IPS-NIHi7 (cell line): ENCODE results near the gene MMP17.

Source experiments
- DNase-seq: peaks from one replicate; pipeline ENCODE4 v3.0.0; 2012; ENCODE audit warnings: mixed read lengths; ENCODE audit errors: extremely low spot score

MMP17 gene

DNA sequence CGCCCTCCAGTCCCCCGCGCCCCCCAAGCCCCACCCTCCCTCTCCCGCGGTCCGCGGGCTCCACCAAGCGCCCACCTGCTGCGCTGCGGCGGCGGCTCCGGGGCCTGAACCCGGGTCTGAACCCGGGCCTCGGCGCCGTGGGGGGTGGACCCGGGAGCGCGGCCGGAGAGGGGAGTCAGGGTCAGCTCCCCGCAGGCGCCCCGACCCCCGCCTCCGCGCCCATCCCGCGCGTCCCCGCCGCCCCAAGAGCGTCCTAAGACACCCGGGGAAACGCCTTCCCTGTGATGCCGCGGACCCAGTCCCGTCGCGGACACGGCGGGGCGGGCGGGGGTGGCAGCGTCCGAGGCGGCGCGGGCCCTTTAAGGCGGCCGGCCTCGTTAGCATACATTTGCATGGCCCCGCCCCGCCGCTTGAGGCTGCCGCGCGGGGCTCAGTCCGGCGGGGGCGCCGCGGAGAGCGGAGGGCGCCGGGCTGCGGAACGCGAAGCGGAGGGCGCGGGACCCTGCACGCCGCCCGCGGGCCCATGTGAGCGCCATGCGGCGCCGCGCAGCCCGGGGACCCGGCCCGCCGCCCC lies at the start of gene MMP17:
TSS of gene MMP17 (plus strand) at position 433 of the 574 bp plus-strand sequence. CDS start at position 535, 102 bp downstream.
- peak; percentile 80 for DNase-seq

DNA sequence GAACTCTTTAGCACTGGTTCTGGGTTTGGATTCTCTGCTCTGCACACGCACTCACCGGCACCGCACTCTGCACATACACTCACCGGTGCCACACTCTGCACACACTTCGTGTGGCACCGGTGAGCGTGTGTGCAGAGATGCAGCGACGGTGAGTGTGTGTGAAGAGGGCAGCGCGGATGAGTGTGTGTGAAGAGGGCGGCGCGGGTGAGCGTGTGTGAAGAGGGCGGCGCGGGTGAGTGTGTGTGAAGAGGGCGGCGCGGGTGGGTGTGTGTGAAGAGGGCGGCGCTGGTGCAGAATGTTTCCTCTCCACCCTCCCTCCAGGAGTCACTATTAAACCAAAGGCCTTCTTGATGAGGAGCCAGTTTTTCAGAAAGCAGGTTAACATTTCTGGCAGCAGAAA lies 49.2 kb upstream of the MMP17 start:
- no peak for DNase-seq

DNA sequence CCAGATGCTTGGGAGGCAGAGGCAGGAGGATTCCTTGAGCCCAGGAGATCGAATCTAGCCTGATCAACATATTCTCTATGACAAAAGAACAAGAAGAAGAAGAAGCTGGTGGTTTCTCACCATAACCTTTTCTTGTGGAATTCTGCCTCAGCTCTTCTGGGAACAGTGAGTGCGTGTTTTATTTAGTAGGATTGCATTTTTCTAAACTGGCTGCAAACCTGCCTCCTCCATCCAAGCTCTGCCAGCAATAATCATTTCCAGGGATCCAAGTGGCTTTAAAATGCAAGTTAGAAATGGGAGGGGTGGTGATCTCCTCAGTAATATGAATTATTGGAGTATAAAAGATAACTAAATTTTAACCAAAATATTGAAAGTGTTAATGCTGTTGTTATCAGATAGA lies 46.1 kb upstream of the MMP17 start:
- DNase-seq = no peak

DNA sequence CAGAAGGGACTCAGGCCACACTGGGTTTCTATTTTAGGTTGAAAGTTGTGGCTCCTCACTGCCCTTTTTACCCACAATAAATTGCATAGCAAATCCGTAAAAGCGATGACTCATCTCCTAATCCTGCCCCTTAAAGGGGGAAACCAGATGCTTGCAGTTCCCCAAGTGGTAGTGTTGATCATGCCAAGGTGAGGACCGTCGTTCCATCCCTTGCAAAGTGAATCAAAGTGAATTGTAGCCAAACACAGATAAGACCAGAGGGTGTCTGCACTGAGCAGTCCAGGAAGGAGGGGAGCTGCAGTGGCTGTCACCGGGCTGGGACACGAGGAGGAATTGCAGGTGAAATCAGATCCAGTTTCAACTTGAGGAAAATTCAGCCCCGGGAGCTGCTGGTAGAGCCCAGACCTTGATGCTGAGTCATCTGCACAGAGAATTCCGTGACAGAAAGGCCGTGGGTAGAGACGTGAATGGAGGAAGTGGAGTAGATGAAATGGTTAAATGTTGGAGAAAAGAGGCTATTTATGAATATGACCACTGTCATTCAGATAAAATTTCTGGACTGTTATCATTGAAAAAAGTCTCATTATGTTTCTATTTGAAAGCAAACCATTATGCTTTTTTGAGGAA lies 44.2 kb upstream of the MMP17 start:
- peak; percentile 60 for DNase-seq

DNA sequence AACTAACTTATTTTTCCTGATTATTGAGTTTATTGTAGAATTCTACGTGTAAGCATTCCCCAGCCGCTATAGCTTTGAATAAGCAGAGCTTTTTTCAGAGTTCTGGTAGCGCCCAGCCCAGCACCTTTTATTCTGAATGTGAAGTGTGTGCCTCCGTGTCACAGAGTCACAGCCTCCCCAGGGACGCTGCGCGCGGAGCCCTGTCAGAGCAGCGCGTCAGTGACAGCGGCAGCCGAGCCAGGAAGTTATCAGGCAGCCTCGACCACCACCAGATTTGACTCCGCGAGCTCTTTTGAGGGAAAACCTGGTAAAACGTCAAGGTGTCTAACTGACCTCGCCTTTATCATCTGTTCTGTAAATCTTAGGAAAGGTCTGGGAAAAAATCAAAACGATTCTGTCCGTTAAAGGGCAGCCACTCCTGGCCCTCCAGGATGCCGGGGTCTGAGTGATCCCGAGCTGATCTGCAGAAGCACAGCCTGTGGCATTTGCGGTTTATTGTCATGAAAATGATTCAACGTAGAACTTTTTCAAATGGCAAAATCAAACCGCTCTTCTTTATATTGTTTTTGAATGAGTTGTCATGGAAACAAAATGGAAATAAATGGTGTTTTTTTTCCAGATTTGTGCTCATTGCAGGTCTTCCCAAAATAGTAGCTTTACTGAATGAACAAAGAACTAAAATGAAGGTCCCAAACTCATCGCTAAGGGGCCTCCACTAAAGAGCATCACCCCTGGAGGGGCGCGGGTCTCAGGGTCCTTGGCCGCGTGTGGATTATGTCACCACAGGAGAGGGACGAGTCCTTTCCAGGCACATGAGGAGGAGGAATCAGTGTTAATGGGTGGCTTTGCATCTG lies 43.1 kb upstream of the MMP17 start:
- DNase-seq = no peak

DNA sequence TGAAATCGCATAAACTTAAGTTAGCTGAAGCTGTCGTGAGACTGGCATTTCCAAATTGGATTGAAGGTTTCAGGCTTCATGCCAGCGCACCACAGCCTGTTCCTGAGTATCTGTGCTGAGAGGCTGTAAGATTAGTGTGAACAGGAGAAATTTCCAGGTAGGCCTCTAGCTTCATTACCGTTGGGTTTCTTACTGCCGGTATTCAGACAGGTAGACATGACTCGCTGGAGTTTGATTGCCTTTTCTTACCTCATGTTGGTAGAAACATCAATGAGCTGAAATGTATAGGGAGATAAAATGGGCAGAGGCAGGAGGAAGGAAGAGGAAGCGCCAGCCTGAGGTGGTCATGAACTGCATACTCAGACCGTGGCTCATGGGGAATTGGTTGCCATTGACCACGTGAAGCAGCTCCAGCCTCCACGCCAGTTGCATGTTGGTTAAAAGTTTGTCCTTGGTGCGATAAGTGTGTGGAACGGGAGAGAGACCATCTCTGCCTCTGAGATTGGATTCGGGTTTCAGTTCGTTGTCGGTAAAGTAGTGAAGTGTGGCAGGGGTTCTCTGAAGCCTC lies 42.3 kb upstream of the MMP17 start:
- no peak for DNase-seq

DNA sequence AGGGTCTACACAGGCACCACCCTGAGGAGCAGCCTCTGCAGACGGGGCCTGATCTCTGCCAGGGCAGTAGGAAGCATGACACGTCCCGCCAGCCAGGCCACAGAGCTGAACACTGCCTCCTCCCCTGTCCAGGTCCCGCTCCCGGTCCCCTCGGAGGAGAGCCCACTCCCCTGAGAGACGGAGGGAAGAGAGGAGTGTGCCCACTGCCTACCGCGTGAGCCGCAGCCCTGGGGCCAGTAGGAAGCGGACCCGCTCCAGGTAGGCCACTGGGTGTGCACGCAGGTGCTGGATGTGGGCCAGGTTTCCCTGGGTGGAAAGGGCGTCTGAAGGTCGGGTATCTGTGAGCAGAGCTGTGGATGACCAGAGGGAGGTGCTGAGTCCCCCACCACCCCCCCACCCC lies 41.9 kb upstream of the MMP17 start:
- DNase-seq = no peak

DNA sequence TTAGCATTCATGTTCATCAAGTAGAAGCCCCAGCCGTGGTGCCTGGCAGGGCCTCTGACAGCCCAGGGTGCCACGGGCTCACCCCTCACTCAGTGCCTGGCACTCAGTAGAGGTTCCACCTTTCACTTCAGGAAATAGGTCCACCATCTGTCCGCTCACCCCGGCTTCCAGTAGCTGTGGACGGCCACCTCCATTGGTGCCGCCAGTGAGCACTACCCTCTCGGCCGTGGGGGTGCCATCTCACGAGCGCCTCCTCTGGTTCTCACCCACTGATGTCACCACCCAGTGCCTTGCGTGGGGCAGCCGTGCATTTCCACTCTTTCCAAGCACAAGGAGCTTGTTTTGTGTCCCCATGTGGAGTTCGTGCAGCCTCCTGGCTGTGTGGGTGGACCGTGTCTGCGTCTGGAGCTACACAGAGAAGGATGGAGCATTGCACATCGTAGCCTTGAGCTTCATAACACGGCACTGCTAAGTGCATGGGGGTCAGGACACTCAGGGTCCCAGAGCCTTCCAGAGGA lies 41.0 kb upstream of the MMP17 start:
- DNase-seq = no peak

DNA sequence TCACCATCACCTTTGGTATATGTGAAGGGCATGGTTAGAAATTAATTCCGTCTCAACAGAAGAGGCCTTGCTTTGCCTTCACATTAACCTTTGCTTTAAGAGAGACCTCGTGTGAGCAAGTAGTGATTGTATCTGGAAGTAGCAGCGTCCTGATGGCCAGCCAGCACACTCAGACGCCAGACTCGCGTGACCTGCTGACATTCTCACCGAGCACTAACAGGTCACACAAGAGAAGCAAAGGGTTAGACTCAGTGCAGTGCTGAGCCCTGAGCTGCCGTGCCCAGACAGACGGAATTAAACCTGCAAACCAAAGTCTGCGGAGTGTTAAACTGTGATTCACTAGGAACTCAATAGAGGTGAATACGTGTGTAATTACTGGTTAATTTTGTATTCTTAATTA lies 40.1 kb upstream of the MMP17 start:
- DNase-seq = no peak

DNA sequence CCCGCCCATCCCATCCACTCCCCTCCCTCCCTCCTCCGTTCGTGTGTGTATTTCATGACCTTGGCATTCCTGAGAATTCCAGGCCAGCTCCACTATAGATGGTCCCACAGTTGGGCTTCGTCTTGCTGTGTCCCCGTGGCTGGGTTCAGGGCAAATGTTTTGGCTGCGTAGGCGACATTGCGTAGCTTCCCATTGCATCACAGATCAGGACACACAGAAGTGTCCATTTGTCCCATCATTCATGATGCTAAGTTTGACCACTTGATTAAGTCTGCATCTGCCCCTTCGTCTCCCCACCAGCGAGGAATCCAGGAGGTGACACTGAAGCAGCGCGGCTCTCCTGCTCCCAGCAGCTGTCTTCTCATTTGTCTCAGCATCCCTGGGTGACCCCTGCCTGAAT lies 38.6 kb upstream of the MMP17 start:
- DNase-seq = no peak

DNA sequence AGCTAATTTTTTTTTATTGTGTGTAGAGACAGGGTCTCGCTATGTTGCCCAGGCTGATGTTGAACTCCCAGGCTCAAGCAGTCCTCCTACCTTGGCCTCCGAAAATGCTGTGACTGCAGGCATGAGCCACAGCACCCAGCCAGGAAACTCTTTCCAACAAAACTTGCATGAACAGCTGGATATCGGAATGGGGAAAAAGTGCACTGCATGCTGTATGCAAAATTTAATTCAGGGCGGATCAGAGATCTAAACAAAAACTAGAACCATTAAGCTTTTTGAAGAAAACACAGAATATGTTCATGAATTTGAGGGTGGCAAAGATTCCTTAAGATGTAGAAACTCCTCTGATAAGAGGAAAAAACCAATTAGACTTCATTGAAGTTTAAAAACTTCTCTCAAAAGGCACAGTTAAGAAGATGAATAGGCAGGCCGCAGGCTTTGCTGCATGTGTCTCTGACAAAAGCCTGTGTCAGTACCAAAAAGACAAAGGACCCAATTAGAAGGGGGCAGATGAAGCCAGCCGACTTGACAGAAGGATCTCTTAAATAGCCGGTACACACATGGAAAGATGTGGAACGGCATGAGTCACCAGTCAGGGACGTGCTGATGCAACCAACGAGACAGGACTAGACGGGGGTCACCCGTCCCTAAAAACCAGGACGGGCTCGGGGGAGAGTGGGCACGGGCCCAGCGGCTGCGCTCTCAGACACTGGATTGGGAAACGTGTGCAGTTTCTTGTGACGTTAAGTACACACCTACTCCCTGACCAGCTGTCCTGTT lies 34.8 kb upstream of the MMP17 start:
- no peak for DNase-seq

DNA sequence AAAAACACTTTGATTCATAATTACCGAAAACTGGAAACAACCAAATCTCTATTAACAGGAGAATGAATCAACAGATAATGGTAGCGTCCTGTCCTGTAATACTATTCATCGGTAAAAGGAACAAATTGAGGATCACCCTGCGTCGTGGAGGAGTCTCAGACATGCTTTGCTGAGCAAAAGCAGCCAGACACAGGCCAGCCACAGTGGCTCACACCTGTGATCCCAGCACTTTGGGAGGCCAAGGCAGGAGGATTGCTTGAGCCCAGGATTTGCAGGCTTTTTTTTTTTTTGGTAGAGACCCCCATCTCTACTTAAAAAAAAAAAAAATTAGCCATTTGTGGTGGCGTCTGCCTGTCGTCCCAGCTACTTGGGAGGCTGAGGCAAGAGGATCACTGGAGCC lies 34.1 kb upstream of the MMP17 start:
- no peak for DNase-seq

DNA sequence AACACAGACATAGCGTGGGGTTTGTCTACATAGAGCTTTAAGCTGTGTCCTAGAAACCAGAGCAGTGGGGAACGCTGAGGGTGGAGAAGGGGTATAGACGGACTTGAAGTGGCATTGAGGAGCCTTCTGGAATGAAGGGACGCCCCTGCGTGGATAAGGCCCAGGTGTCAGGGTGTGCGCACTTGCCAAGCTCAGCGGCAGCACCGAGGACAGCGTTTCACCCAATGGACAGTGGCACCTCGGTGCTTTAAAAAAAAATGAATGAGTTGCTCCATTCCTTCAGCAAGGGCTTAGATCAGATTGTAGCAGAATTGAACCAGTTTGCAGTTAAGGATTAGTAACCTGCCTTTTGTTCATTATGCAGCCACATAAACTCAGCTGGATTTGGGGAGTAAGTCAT lies 33.6 kb upstream of the MMP17 start:
- no peak for DNase-seq

DNA sequence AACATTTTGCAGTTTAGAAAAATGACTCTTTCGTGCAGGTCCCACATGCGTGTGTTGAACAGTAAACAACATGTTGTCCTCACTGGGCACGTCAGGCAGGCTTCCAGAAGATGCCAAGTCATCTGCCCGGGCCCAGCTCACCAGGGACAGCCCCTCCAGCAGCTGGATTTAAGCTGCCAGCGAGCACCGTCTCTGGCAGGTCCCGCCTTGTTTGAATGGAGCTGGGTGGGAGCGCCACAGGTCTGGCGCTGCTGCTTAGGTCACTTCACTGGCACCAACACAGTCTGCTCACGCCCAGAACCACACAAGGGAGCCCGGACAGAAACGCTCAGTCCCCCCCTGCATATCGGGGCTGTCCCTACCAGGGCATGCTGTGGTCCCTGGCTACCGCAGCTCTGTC lies 33.1 kb upstream of the MMP17 start:
- DNase-seq = no peak

DNA sequence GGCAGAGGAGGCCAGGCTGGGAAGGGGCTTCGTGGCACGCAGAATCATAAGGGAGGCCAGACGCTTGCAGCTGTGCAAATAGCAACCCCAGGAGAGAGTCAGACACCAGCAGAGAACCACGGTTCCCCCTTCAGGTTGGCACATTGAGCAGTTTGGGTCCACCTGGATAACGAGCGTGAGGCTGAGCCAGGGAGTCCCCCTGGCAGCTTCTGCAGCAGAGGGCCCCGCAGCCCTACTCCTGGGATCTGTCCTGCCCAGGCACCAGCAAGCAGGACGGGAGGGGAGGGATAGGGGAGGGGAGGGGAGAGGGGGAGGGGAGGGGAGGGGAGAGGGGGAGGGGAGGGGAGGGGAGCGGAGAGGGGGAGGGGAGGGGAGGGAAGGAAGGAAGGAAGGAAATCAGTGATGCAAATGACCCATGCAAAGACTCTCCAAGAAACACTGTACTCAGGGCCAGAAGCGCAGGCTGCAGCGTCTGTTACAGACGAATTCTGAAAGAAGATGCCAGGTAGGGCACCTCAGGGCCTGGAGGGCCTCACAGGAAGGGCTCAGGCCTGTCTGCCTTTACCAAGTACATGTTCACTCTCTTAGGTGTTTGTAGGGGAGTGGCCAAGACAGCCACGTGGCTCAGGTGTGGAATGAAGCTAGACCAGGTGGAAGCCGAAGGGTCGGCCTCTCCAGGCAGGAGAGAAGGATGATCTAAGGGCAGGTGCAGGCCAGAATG lies 32.3 kb upstream of the MMP17 start:
- DNase-seq = peak; percentile 54

DNA sequence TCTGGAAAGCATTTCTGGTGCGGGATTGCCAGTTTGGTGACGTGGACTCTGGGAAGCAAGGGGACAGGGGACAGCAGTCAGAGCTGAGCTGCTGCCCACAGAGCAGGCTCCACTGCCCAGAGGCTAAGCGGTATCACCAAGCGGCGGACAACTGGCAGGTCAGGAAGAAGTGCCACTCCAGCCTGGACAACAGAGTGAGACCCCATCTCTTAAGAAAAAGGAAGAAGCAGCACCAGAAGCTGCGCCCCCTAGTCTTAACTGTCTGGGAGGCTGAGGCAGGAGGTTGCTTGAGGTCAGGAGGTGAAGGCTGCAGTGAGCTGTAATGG lies 31.8 kb upstream of the MMP17 start:
- DNase-seq = no peak

DNA sequence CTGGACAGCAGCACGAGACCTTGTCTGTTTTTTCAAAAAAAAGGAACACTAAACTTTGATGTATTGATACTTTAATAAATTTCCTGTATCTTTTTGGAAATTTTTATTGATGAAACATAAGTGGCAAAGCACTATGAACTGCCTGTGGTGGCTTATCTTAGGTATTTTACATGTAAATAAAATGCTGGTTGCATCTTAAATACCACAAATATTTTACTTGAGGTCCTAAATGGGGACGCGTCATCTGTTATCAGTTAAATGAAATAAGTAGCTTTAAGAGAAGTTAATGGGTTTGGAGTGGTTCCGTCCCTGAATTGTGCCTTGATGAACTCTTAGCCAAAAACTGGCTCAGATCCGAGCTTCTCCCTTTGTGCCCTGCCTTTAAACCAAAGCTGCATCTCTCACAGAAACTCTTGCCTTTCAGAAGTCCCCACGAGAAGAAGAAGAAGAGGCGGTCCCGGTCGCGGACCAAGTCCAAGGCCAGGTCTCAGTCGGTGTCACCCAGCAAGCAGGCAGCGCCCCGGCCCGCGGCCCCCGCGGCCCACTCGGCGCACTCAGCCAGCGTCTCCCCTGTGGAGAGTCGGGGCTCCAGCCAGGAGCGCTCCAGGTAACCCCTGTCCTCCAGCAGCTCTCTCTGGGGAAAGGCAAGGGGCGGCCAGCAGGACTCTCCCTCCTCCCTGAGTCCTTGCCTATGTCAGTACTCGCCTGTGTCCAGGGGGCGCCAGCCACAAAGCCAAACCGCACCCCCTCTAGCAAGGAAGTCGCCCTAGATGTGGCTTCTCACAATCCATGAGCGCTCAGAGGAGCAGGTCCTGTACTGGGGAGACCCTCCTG lies 31.2 kb upstream of the MMP17 start:
- peak; percentile 51 for DNase-seq

DNA sequence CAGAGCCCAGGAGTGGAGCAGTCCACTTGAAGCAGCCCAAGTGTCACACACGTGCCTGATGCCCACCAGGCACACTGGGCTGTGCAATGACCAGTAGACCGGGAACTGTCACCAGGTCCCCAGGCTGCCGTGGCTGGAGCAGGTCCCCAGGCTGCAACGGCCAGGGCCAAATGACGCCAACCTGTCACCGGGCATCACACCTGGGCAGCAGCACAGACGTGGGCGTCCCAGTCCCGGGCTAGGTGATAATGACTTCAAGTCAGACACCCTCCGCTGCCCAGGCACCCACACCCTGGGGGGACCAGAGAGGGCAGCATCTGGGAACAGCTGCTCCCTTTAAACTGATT lies 30.6 kb upstream of the MMP17 start:
- DNase-seq = no peak

DNA sequence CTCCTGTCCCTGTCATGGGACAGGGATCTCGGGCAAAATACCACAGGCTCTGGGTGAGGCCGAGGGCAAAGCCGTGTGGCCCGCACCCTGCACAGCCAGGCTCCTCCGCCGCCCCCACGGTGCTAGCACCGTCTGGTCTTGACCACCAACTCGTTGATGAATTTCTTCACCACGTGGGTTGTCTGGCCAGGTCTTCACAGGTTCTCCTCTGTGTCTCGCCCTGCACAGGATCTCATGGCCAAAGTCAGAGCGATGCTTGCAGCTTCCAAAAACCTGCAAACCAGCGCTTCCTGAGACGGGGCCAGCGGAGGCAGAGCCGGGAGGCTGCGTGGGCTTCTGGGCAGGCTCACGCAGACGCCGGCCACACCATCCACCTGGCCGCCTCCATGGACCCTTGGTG lies 29.0 kb upstream of the MMP17 start:
- no peak for DNase-seq

DNA sequence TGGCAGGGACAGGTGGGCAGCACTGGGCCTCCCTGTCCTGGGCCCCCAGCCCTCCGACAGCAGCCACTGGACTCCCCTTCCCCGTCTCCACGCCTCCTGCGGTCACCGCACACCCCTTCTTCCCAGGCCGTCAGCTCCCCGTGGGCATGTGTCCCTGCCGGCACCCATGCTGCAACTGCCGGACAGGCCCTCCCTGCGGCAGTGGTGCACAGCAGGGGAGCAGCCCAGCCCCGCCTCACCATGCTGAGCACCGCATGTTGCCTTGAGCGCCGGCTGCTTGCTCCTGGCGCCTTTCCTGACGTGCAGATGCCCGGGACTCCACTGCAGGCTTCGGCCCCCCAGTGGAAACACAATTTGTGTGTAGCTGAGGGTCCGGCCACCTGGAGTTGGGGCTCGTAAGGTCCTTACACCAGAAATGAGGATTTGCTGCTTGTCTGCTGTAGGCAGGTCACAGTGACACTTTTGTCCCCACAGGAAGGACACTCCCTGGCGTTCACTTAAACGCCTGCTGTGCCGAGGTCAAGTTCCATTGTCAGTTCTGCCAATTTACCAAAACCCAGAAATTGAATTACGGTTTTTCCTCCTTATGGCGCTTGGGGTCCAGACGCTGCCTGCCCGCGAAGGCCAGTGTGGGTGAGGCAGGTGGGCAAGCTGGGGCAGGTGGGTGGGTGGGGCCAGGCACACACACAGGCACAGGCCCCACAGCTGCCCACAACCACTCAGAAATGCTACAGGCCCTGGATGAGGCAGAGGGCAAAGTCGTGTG lies 28.2 kb upstream of the MMP17 start:
- DNase-seq = no peak
